ENCODE data around the gene DEDD.

DEDD gene

GRCh38 chr1:161088587-161089110 lies 43.8 kb downstream of the DEDD start:
- Histone ChIP-seq H3K27ac (ENCODE audit: low read depth, low read length) (no peak overlapping the region), H3K9ac (ENCODE audit: low read length) (no peak overlapping the region), H3K27me3 (ENCODE audit: control insufficient read depth in 1 of 2, insufficient read depth in 2 of 2, low read length in 2 of 2) (no peaks in the 10 kb centered on the region), H3K9me3 (ENCODE audit: low read length) (no peaks in the 10 kb centered on the region), H3K4me3 (ENCODE audit: low read depth in 1 of 2, low read length in 2 of 2) (no peak overlapping the region), H3K4me1 (ENCODE audit: insufficient read depth, low read length) (no peaks in the 10 kb centered on the region), H3K36me3 (ENCODE audit: insufficient read depth, low read length) (no peaks in the 10 kb centered on the region)

GRCh38 chr1:161086457-161086856 lies 46.0 kb downstream of the DEDD start:
- Histone ChIP-seq H3K36me3 (ENCODE audit: insufficient read depth, low read length) (no peaks in the 10 kb centered on the region), H3K4me3 (ENCODE audit: low read depth in 1 of 2, low read length in 2 of 2) (no peak overlapping the region), H3K9me3 (ENCODE audit: low read length) (no peaks in the 10 kb centered on the region), H3K27me3 (ENCODE audit: control insufficient read depth in 1 of 2, insufficient read depth in 2 of 2, low read length in 2 of 2) (no peaks in the 10 kb centered on the region), H3K4me1 (ENCODE audit: insufficient read depth, low read length) (no peaks in the 10 kb centered on the region), H3K27ac (ENCODE audit: low read depth, low read length) (no peak overlapping the region), H3K9ac (ENCODE audit: low read length) (no peak overlapping the region)

- H3K36me3 ChIP-seq (ENCODE audit: insufficient read depth, low read length) = no peaks in the 10 kb centered on the region
- H3K27ac ChIP-seq (ENCODE audit: low read depth, low read length) = no peak overlapping the region
- H3K4me1 ChIP-seq (ENCODE audit: insufficient read depth, low read length) = no peaks in the 10 kb centered on the region
- no peak overlapping the region for H3K9ac ChIP-seq (ENCODE audit: low read length)
- no peak overlapping the region for H3K4me3 ChIP-seq (ENCODE audit: low read depth in 1 of 2, low read length in 2 of 2)
- no peaks in the 10 kb centered on the region for H3K27me3 ChIP-seq (ENCODE audit: control insufficient read depth in 1 of 2, insufficient read depth in 2 of 2, low read length in 2 of 2)
- H3K9me3 ChIP-seq (ENCODE audit: low read length) = no peaks in the 10 kb centered on the region
Measured at GRCh38 chr1:161085165-161085564, 47.3 kb downstream of the DEDD start.

GRCh38 chr1:161084597-161084988 lies 47.9 kb downstream of the DEDD start:
- Histone ChIP-seq H3K27ac (ENCODE audit: low read depth, low read length) (no peak overlapping the region), H3K9ac (ENCODE audit: low read length) (no peak overlapping the region)

GRCh38 chr1:161083748-161084596 lies 48.5 kb downstream of the DEDD start:
- peaks cover 0 to 6% of the 10 kb centered on the region in 2 donors for H3K27me3 ChIP-seq (ENCODE audit: control insufficient read depth in 1 of 2, insufficient read depth in 2 of 2, low read length in 2 of 2)
- H3K9me3 ChIP-seq (ENCODE audit: low read length) = no peaks in the 10 kb centered on the region
- H3K36me3 ChIP-seq (ENCODE audit: insufficient read depth, low read length) = no peaks in the 10 kb centered on the region
- no peak overlapping the region for H3K9ac ChIP-seq (ENCODE audit: low read length)
- no peaks in the 10 kb centered on the region for H3K4me1 ChIP-seq (ENCODE audit: insufficient read depth, low read length)
- no peak overlapping the region for H3K27ac ChIP-seq (ENCODE audit: low read depth, low read length)
- no peak overlapping the region for H3K4me3 ChIP-seq (ENCODE audit: low read depth in 1 of 2, low read length in 2 of 2)

More at GRCh38 chr1:161084597-161084988, 47.9 kb downstream of the DEDD start:
- H3K4me3 ChIP-seq (ENCODE audit: low read depth in 1 of 2, low read length in 2 of 2) = no peak overlapping the region
- H3K4me1 ChIP-seq (ENCODE audit: insufficient read depth, low read length) = no peaks in the 10 kb centered on the region
- H3K36me3 ChIP-seq (ENCODE audit: insufficient read depth, low read length) = no peaks in the 10 kb centered on the region
- H3K9me3 ChIP-seq (ENCODE audit: low read length) = no peaks in the 10 kb centered on the region
- peaks cover 0 to under 1% of the 10 kb centered on the region in 2 donors for H3K27me3 ChIP-seq (ENCODE audit: control insufficient read depth in 1 of 2, insufficient read depth in 2 of 2, low read length in 2 of 2)

- Histone ChIP-seq H3K9me3 (ENCODE audit: low read length) (no peaks in the 10 kb centered on the region), H3K27ac (ENCODE audit: low read depth, low read length) (no peak overlapping the region), H3K4me3 (ENCODE audit: low read depth in 1 of 2, low read length in 2 of 2) (no peak overlapping the region), H3K36me3 (ENCODE audit: insufficient read depth, low read length) (no peaks in the 10 kb centered on the region), H3K4me1 (ENCODE audit: insufficient read depth, low read length) (no peaks in the 10 kb centered on the region), H3K9ac (ENCODE audit: low read length) (no peak overlapping the region), H3K27me3 (ENCODE audit: control insufficient read depth in 1 of 2, insufficient read depth in 2 of 2, low read length in 2 of 2) (peaks cover 0 to 6% of the 10 kb centered on the region in 2 donors)
Measured at GRCh38 chr1:161082996-161083747, 49.3 kb downstream of the DEDD start.

GRCh38 chr1:161082483-161082882 lies 50.0 kb downstream of the DEDD start:
- Histone ChIP-seq H3K27ac (ENCODE audit: low read depth, low read length) (no peak overlapping the region), H3K4me3 (ENCODE audit: low read depth in 1 of 2, low read length in 2 of 2) (no peak overlapping the region), H3K36me3 (ENCODE audit: insufficient read depth, low read length) (no peaks in the 10 kb centered on the region), H3K9ac (ENCODE audit: low read length) (no peak overlapping the region), H3K27me3 (ENCODE audit: control insufficient read depth in 1 of 2, insufficient read depth in 2 of 2, low read length in 2 of 2) (peaks cover 0 to 6% of the 10 kb centered on the region in 2 donors), H3K9me3 (ENCODE audit: low read length) (no peaks in the 10 kb centered on the region), H3K4me1 (ENCODE audit: insufficient read depth, low read length) (no peaks in the 10 kb centered on the region)

GRCh38 chr1:161081519-161081918 lies 50.9 kb downstream of the DEDD start:
- H3K27me3 ChIP-seq (ENCODE audit: control insufficient read depth in 1 of 2, insufficient read depth in 2 of 2, low read length in 2 of 2) = peaks cover 0 to 6% of the 10 kb centered on the region in 2 donors
- no peak overlapping the region for H3K27ac ChIP-seq (ENCODE audit: low read depth, low read length)
- H3K9me3 ChIP-seq (ENCODE audit: low read length) = no peaks in the 10 kb centered on the region
- no peak overlapping the region for H3K9ac ChIP-seq (ENCODE audit: low read length)
- H3K36me3 ChIP-seq (ENCODE audit: insufficient read depth, low read length) = no peaks in the 10 kb centered on the region
- H3K4me1 ChIP-seq (ENCODE audit: insufficient read depth, low read length) = no peaks in the 10 kb centered on the region
- H3K4me3 ChIP-seq (ENCODE audit: low read depth in 1 of 2, low read length in 2 of 2) = no peak overlapping the region

GRCh38 chr1:161080441-161081405 lies 51.7 kb downstream of the DEDD start:
- peaks cover 0 to 6% of the 10 kb centered on the region in 2 donors for H3K27me3 ChIP-seq (ENCODE audit: control insufficient read depth in 1 of 2, insufficient read depth in 2 of 2, low read length in 2 of 2)
- H3K9ac ChIP-seq (ENCODE audit: low read length) = no peak overlapping the region
- H3K4me1 ChIP-seq (ENCODE audit: insufficient read depth, low read length) = no peaks in the 10 kb centered on the region
- H3K9me3 ChIP-seq (ENCODE audit: low read length) = no peaks in the 10 kb centered on the region
- H3K27ac ChIP-seq (ENCODE audit: low read depth, low read length) = no peak overlapping the region
- no peak overlapping the region for H3K4me3 ChIP-seq (ENCODE audit: low read depth in 1 of 2, low read length in 2 of 2)
- no peaks in the 10 kb centered on the region for H3K36me3 ChIP-seq (ENCODE audit: insufficient read depth, low read length)

GRCh38 chr1:161079436-161080110 lies 52.9 kb downstream of the DEDD start:
- Histone ChIP-seq H3K27ac (ENCODE audit: low read depth, low read length) (no peak overlapping the region), H3K36me3 (ENCODE audit: insufficient read depth, low read length) (no peaks in the 10 kb centered on the region), H3K4me3 (ENCODE audit: low read depth in 1 of 2, low read length in 2 of 2) (no peak overlapping the region), H3K9ac (ENCODE audit: low read length) (no peak overlapping the region), H3K9me3 (ENCODE audit: low read length) (no peaks in the 10 kb centered on the region), H3K4me1 (ENCODE audit: insufficient read depth, low read length) (no peaks in the 10 kb centered on the region), H3K27me3 (ENCODE audit: control insufficient read depth in 1 of 2, insufficient read depth in 2 of 2, low read length in 2 of 2) (peaks cover 0 to 6% of the 10 kb centered on the region in 2 donors)

Data from muscle layer of colon (tissue), 2 donors.